ENCODE results near the gene TMEM53.

TMEM53 gene

GRCh38 chr1:44606701-44607281, 67.5 kb downstream of the TMEM53 start:
- no peak for DNase-seq (ENCODE audit: low read depth in 2 of 3, low spot score in 1 of 3)

GRCh38 chr1:44605914-44606615, 68.2 kb downstream of the TMEM53 start:
- DNase-seq (ENCODE audit: low read depth in 2 of 3, low spot score in 1 of 3) = no peak

- no peak for DNase-seq (ENCODE audit: low read depth in 2 of 3, low spot score in 1 of 3)
These were observed 69.9 kb downstream of the TMEM53 start for GRCh38 chr1:44604157-44604955.

GRCh38 chr1:44603718-44604117, 70.6 kb downstream of the TMEM53 start:
- DNase-seq (ENCODE audit: low read depth in 2 of 3, low spot score in 1 of 3) = no peak

All from stimulated activated CD4-positive, alpha-beta T cell treated with anti-CD3 and anti-CD28 coated beads, Interleukin-12 subunit alpha, Interleukin-12 subunit beta, amount 100 ng/mL, for 48 hours (primary cell).